ENCODE data around the gene METRN.
A peak's percentile ranks its signal among the peaks of the same experiment; 100 is the strongest.

METRN gene

DNA sequence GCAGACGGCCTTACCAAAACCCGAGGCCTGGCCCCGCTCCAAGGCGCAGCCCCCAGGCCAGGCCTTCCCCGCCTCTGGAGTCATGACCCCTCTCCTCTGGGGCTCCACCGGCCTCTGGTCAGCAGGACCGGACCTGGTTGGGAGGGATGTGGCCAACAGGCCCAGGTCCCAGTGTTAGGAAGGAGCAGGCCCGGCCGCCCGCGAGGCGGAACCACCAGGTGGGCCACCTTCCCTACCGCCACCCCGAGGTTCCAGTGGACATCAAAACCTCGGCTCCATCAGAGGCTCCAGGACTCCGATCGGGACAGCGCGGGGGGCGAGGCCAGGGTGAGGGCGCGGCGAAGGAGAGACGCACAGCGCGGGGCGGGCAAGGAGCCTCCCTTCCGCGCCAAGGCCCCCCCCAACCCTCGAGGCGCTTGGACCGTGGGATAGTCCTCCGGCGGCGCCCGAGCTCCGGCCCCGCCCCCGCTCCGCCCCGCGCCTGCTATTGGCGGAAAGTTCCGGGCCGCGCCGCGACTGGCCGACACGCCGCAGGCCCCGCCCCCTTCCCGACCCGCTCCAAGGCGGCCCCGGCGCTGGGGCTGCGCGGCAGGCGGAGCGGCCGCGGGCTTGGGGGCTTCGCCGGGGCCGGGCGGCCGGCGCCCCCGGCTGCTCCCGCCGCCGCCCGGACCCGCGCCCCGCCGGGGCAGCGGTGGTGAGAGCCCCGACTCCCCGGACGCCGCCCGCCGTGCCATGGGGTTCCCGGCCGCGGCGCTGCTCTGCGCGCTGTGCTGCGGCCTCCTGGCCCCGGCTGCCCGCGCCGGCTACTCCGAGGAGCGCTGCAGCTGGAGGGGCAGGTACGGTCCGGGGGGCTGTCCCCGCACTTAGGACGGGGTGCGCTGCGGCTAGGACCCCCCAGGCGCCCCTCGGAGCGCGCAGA lies at the start of gene METRN:
METRN (plus strand) TSS at position 561 of the 919 bp plus-strand sequence; CDS start at position 733, 172 bp downstream.
- Histone ChIP-seq H3K36me3 (ENCODE audit: low read depth) (peaks cover 7% of the 10 kb centered on the region; the same call in 1 of the 2 replicates), H3K4me3 (ENCODE audit: severe bottlenecking) (peak within 1 kb of the TSS; percentile 80), H3K9me3 (ENCODE audit: severe bottlenecking) (no peaks in the 10 kb centered on the region), H3K4me1 (ENCODE audit: insufficient read depth, poor library complexity, severe bottlenecking) (peaks cover 15% of the 10 kb centered on the region), H3K27ac (ENCODE audit: poor library complexity, severe bottlenecking) (peak within 1 kb of the TSS; percentile 84), H3K27me3 (ENCODE audit: insufficient read depth, poor library complexity, severe bottlenecking) (no peaks in the 10 kb centered on the region)
- ATAC-seq (ENCODE audit: low read depth) (peak; percentile 56), DNase-seq (ENCODE audit: low spot score) (peak; percentile 95)
- TF ChIP-seq, protein P1, sequence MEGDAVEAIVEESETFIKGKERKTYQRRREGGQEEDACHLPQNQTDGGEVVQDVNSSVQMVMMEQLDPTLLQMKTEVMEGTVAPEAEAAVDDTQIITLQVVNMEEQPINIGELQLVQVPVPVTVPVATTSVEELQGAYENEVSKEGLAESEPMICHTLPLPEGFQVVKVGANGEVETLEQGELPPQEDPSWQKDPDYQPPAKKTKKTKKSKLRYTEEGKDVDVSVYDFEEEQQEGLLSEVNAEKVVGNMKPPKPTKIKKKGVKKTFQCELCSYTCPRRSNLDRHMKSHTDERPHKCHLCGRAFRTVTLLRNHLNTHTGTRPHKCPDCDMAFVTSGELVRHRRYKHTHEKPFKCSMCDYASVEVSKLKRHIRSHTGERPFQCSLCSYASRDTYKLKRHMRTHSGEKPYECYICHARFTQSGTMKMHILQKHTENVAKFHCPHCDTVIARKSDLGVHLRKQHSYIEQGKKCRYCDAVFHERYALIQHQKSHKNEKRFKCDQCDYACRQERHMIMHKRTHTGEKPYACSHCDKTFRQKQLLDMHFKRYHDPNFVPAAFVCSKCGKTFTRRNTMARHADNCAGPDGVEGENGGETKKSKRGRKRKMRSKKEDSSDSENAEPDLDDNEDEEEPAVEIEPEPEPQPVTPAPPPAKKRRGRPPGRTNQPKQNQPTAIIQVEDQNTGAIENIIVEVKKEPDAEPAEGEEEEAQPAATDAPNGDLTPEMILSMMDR (IDR thresholded peaks at IDR 0.05; ENCODE audit: poor library complexity, severe bottlenecking) = no peak

DNA sequence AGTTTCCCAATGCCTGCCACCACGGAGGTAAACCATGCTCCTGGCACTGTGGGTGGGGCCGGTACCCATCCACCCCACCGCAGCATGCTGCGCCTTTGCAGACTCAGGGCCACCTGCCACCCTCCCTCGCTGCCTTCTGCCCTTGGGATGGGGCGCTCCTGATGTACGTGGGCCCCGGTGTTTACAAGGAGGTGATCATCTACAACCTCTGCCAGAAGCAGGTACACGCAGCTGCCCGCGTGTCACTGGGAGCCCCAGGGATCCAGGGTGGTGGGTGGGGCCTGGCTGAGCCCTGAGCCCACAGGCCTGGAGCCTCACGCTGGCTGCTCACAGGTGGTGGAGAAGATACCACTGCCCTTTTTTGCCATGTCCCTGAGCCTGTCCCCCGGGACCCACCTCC lies 48.3 kb upstream of the METRN start:
- Histone ChIP-seq H3K27me3 (ENCODE audit: insufficient read depth, poor library complexity, severe bottlenecking) (no peaks in the 10 kb centered on the region), H3K4me1 (ENCODE audit: insufficient read depth, poor library complexity, severe bottlenecking) (no peaks in the 10 kb centered on the region), H3K36me3 (ENCODE audit: low read depth) (peaks cover 35% of the 10 kb centered on the region), H3K27ac (ENCODE audit: poor library complexity, severe bottlenecking) (no peak overlapping the region), H3K4me3 (ENCODE audit: severe bottlenecking) (no peak overlapping the region), H3K9me3 (ENCODE audit: severe bottlenecking) (no peaks in the 10 kb centered on the region)
- DNase-seq (ENCODE audit: low spot score) (no peak), ATAC-seq (ENCODE audit: low read depth) (no peak)
- TF ChIP-seq, protein P1 (IDR thresholded peaks at IDR 0.05; ENCODE audit: poor library complexity, severe bottlenecking) = no peak

DNA sequence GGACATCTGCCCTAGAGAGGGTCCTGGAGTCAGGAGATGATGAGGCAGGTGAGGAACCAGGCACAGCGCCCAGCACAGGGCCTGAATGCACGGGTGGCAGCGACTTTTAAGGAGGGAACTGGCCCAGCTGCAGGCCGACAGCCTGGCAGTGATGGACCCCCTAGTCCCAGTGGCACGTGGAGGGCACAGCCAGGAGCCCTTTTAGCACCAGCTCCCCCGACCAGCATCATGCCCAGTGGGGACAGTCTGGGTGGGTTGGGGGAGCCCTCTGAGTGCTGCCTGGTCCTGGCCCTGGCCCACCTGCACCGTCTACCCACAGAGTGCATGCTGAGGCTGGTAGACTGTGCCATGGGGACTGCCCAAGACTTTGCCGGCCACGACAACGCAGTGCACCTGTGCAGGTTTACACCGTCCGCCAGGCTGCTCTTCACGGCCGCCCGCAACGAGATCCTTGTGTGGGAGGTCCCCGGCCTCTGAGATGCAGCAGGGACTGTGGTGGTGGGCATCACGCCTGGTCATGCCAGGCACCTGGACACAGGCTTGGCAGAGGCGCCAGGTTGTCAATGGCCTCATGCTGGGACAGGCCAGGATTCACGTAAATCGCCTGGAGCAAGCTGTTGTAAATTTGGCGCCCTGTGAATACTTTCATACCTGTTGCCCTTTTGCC lies 47.7 kb upstream of the METRN start:
- TF ChIP-seq, protein P1 (IDR thresholded peaks at IDR 0.05; ENCODE audit: poor library complexity, severe bottlenecking) = no peak
- Histone ChIP-seq H3K27ac (ENCODE audit: poor library complexity, severe bottlenecking) (peak overlapping the region; percentile 68), H3K4me3 (ENCODE audit: severe bottlenecking) (peak overlapping the region; percentile 72), H3K9me3 (ENCODE audit: severe bottlenecking) (no peaks in the 10 kb centered on the region), H3K4me1 (ENCODE audit: insufficient read depth, poor library complexity, severe bottlenecking) (no peaks in the 10 kb centered on the region), H3K27me3 (ENCODE audit: insufficient read depth, poor library complexity, severe bottlenecking) (no peaks in the 10 kb centered on the region), H3K36me3 (ENCODE audit: low read depth) (peaks cover 34% of the 10 kb centered on the region)
- ATAC-seq (ENCODE audit: low read depth) = no peak
- no peak for DNase-seq (ENCODE audit: low spot score)

DNA sequence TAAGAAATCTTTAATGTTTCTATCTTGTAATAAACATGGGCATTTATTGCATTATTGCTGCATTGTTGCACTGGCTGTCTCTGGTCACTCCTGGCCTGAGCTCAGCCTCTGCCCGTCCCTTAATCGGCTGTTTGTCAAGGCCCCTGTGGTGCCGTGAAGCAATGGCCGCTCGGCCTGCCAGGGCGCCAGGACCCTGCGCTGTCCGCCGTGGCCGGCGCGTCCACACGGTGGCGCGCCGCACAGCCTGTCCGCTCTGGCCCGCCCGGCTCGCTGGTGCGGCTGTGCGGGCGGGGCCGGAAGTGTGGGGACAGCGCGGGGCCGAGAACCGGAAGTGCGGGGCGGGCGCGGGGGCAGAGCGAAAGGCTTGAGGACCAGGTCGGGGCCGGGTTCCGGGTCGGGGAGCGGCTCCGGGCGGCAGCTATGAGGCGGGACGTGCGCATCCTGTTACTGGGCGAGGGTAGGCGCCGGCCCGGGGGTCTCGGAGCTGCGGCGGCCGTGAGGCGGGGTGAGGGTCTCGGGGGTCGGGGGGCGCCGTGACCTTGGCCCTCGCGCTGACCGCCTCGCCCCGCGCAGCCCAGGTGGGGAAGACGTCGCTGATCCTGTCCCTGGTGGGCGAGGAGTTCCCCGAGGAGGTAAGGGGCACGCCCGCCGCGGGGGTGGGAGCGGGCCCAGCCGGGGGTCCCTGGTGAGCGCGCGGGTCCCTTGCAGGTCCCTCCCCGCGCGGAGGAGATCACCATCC lies 47.0 kb upstream of the METRN start, which contains the start of gene RHOT2:
RHOT2 (plus strand) TSS at position 353 of the 739 bp plus-strand sequence; CDS start at position 421, 68 bp downstream.
- ATAC-seq (ENCODE audit: low read depth) = peak; percentile 90
- DNase-seq (ENCODE audit: low spot score) = peak; percentile 91
- TF ChIP-seq, protein P1 (IDR thresholded peaks at IDR 0.05; ENCODE audit: poor library complexity, severe bottlenecking) = peak; percentile 97

More for the DNA sequence above, 47.0 kb upstream of the METRN start, which contains the start of gene RHOT2:
- H3K4me3 ChIP-seq (ENCODE audit: severe bottlenecking) = peak within 1 kb of the TSS; percentile 72
- no peaks in the 10 kb centered on the region for H3K4me1 ChIP-seq (ENCODE audit: insufficient read depth, poor library complexity, severe bottlenecking)
- no peaks in the 10 kb centered on the region for H3K9me3 ChIP-seq (ENCODE audit: severe bottlenecking)
- H3K36me3 ChIP-seq (ENCODE audit: low read depth) = peaks cover 35% of the 10 kb centered on the region
- no peaks in the 10 kb centered on the region for H3K27me3 ChIP-seq (ENCODE audit: insufficient read depth, poor library complexity, severe bottlenecking)
- H3K27ac ChIP-seq (ENCODE audit: poor library complexity, severe bottlenecking) = peak within 1 kb of the TSS; percentile 68
